Stimulated activated CD4-positive, alpha-beta T cell treated with anti-CD3 and anti-CD28 coated beads, Interleukin-4, amount 100 ng/mL, for 1 hour (primary cell): ENCODE data around the gene PTPN13.

Experiments used
- DNase-seq: peaks from one replicate; pipeline ENCODE4 v3.0.0-alpha.2; 2020

The PTPN13 gene

GRCh38 chr4:86594559-86595425 is 677 bp downstream of the PTPN13 start:
- DNase-seq, result peak; percentile 10

- no peak for DNase-seq
Observed at GRCh38 chr4:86595426-86595805, 1.3 kb downstream of the PTPN13 start.

GRCh38 chr4:86596807-86597206 is 2.7 kb downstream of the PTPN13 start:
- no peak for DNase-seq

GRCh38 chr4:86600007-86600653 is 6.0 kb downstream of the PTPN13 start:
- DNase-seq, result no peak

- DNase-seq, result no peak
Observed at GRCh38 chr4:86603311-86603885, 9.3 kb downstream of the PTPN13 start.

- no peak for DNase-seq
Observed at GRCh38 chr4:86606809-86607208, 12.7 kb downstream of the PTPN13 start.

- DNase-seq, result no peak
Observed at GRCh38 chr4:86608757-86609375, 14.8 kb downstream of the PTPN13 start.

- no peak for DNase-seq
Observed at GRCh38 chr4:86611757-86612156, 17.6 kb downstream of the PTPN13 start.

- DNase-seq, result no peak
Observed at GRCh38 chr4:86613734-86614133, 19.6 kb downstream of the PTPN13 start.

- DNase-seq, result no peak
Observed at GRCh38 chr4:86614865-86615264, 20.8 kb downstream of the PTPN13 start.

GRCh38 chr4:86615501-86615900 is 21.4 kb downstream of the PTPN13 start:
- DNase-seq, result no peak

- no peak for DNase-seq
Observed at GRCh38 chr4:86619656-86620055, 25.5 kb downstream of the PTPN13 start.

GRCh38 chr4:86621435-86621834 is 27.3 kb downstream of the PTPN13 start:
- no peak for DNase-seq

- DNase-seq, result no peak
Observed at GRCh38 chr4:86626066-86626465, 32.0 kb downstream of the PTPN13 start.

- no peak for DNase-seq
Observed at GRCh38 chr4:86627462-86628135, 33.5 kb downstream of the PTPN13 start.

- DNase-seq, result no peak
Observed at GRCh38 chr4:86630629-86631028, 36.5 kb downstream of the PTPN13 start.

- no peak for DNase-seq
Observed at GRCh38 chr4:86631166-86631565, 37.1 kb downstream of the PTPN13 start.

- DNase-seq, result no peak
Observed at GRCh38 chr4:86633854-86634253, 39.7 kb downstream of the PTPN13 start.

GRCh38 chr4:86640469-86640868 is 46.4 kb downstream of the PTPN13 start:
- no peak for DNase-seq

- DNase-seq, result no peak
Observed at GRCh38 chr4:86641516-86642090, 47.5 kb downstream of the PTPN13 start.

GRCh38 chr4:86644892-86645291 is 50.8 kb downstream of the PTPN13 start:
- DNase-seq, result no peak

- DNase-seq, result no peak
Observed at GRCh38 chr4:86652332-86652932, 58.3 kb downstream of the PTPN13 start.
